Neural progenitor cell (in vitro differentiated cells): Measurements from ENCODE around the gene ZNF143. TPM values are rescaled to one million over a fixed set of nuclear protein-coding genes. Genes with fewer than 3 reads are reported as not detected.

ENCODE experiments used
- DNase-seq: peaks from one replicate; pipeline ENCODE4 v3.0.0-alpha.2; 2016; ENCODE audit warnings: low spot score
- H2AFZ ChIP-seq: fragments of 200-600 bp; sonication (generic); replicated peaks from 2 replicates; pipeline ENCODE4 v1.6.1; 2016; ENCODE audit warnings: antibody characterized with exemption
- H3F3A ChIP-seq: fragments of 200-600 bp; sonication (generic); 2 replicates; pipeline ENCODE4 v1.6.1; 2016; ENCODE audit warnings: antibody characterized with exemption, low read depth
- H3K27ac ChIP-seq: fragments of 200-600 bp; sonication (generic); 2 replicates; pipeline ENCODE4 v1.5.1; 2016; ENCODE audit warnings: mild to moderate bottlenecking
- H3K27me3 ChIP-seq: fragments of 200-600 bp; sonication (generic); 2 replicates; pipeline ENCODE4 v1.6.1; 2016; ENCODE audit warnings: mild to moderate bottlenecking, moderate library complexity
- H3K36me3 ChIP-seq: fragments of 200-600 bp; sonication (generic); 2 replicates; pipeline ENCODE4 v1.5.1; 2016
- H3K4me1 ChIP-seq: fragments of 200-600 bp; sonication (generic); 2 replicates; pipeline ENCODE4 v1.6.1; 2016; ENCODE audit warnings: mixed run types
- H3K4me2 ChIP-seq: fragments of 200-600 bp; sonication (generic); 2 replicates; pipeline ENCODE4 v1.6.1; 2016
- H3K4me3 ChIP-seq: fragments of 200-600 bp; sonication (generic); 2 replicates; pipeline ENCODE4 v1.5.1; 2016
- H3K79me2 ChIP-seq: fragments of 200-600 bp; sonication (generic); 2 replicates; pipeline ENCODE4 v1.6.1; 2016; ENCODE audit warnings: low read depth
- H3K9ac ChIP-seq: fragments of 200-600 bp; sonication (generic); 2 replicates; pipeline ENCODE4 v1.6.1; 2016
- H3K9me3 ChIP-seq: fragments of 200-600 bp; sonication (generic); 2 replicates; pipeline ENCODE4 v1.5.1; 2016; ENCODE audit warnings: low read depth
- H4K20me1 ChIP-seq: fragments of 200-600 bp; sonication (generic); 2 replicates; pipeline ENCODE4 v1.6.1; 2016; ENCODE audit warnings: low read depth
- H3K27ac Mint-ChIP-seq: 3 replicates; pipeline ENCODE4 v1.8.0; 2021; ENCODE audit warnings: mixed read lengths
- H3K27me3 Mint-ChIP-seq: 2 replicates; pipeline ENCODE4 v1.8.0; 2022; ENCODE audit warnings: low read depth, mild to moderate bottlenecking, inconsistent platforms, moderate library complexity, mixed read lengths; ENCODE audit not compliant: insufficient read depth
- H3K36me3 Mint-ChIP-seq: 3 replicates; pipeline ENCODE4 v1.8.0; 2021; ENCODE audit warnings: mixed read lengths
- H3K4me1 Mint-ChIP-seq: 3 replicates; pipeline ENCODE4 v1.8.0; 2021; ENCODE audit warnings: mixed read lengths
- H3K4me3 Mint-ChIP-seq: 3 replicates; pipeline ENCODE4 v1.8.0; 2021; ENCODE audit warnings: mild to moderate bottlenecking, moderate library complexity, mixed read lengths
- H3K9me3 Mint-ChIP-seq: 3 replicates; pipeline ENCODE4 v1.8.0; 2020; ENCODE audit warnings: mixed read lengths
- EZH2 ChIP-seq: fragments of 200-600 bp; sonication (generic); IDR thresholded peaks from 2 replicates; pipeline ENCODE4 v1.6.1; 2017; ENCODE audit warnings: antibody characterized with exemption, mild to moderate bottlenecking, moderate library complexity
- EZH2phosphoT487 ChIP-seq: fragments of 200-600 bp; sonication (generic); IDR thresholded peaks from 2 replicates; pipeline ENCODE4 v1.6.1; 2017; ENCODE audit warnings: antibody characterized with exemption
- total RNA-seq: library from RNA; depleted of rRNA; stranded (reverse); fragments of >200 nt; gene quantifications from 2 replicates; pipeline ENCODE4 v1.2.3, GENCODE V29; 2015; ENCODE audit warnings: low replicate concordance
- TF ChIP-seq, protein P1 (sequence below): fragments of 200-600 bp; sonication (generic); IDR thresholded peaks from 2 replicates; pipeline ENCODE4 v1.5.1; 2017; ENCODE audit warnings: antibody characterized with exemption, mild to moderate bottlenecking

The ZNF143 gene
- total RNA-seq, 1 donor from 2014 or later: 56.9 TPM

DNA sequence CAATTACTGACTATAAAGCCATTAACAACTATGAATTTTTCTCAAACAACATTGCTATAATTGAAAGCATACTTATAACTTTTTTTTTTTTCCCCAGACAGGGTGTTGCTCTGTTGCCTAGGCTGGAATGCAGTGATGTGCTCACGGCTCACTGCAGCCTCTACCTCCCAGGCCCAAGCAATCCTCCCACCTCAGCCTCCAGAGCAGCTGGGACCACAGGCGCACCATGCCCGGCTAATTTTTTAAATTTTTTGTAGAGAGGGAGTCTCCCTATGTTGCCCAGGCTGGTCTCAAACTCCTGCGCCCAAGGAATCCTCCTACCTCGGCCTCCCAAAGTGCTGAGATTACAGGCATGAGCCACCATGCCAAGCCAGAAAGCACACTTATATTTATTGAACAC lies 106.6 kb downstream of the ZNF143 start:
- H3K9ac ChIP-seq: no peak overlapping the region
- H3K4me3 ChIP-seq: no peak overlapping the region
- H3K4me1 ChIP-seq: peaks cover 32% of the 10 kb centered on the region
- TF ChIP-seq EZH2 (no peak), EZH2phosphoT487 (no peak)
- TF ChIP-seq, protein P1, sequence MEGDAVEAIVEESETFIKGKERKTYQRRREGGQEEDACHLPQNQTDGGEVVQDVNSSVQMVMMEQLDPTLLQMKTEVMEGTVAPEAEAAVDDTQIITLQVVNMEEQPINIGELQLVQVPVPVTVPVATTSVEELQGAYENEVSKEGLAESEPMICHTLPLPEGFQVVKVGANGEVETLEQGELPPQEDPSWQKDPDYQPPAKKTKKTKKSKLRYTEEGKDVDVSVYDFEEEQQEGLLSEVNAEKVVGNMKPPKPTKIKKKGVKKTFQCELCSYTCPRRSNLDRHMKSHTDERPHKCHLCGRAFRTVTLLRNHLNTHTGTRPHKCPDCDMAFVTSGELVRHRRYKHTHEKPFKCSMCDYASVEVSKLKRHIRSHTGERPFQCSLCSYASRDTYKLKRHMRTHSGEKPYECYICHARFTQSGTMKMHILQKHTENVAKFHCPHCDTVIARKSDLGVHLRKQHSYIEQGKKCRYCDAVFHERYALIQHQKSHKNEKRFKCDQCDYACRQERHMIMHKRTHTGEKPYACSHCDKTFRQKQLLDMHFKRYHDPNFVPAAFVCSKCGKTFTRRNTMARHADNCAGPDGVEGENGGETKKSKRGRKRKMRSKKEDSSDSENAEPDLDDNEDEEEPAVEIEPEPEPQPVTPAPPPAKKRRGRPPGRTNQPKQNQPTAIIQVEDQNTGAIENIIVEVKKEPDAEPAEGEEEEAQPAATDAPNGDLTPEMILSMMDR: no peak
- H4K20me1 ChIP-seq: no peaks in the 10 kb centered on the region
- no peaks in the 10 kb centered on the region for H3K9me3 ChIP-seq
- Mint-ChIP-seq H3K27me3 (peaks cover 6% of the 10 kb centered on the region), H3K9me3 (peaks cover 2% of the 10 kb centered on the region), H3K27ac (peak overlapping the region; percentile 99), H3K36me3 (no peaks in the 10 kb centered on the region), H3K4me1 (peaks cover 55% of the 10 kb centered on the region), H3K4me3 (peak overlapping the region; percentile 73)
- H3F3A ChIP-seq: peaks cover 48% of the 10 kb centered on the region
- no peaks in the 10 kb centered on the region for H3K79me2 ChIP-seq
- no peak for DNase-seq
- no peak overlapping the region for H2AFZ ChIP-seq
- no peaks in the 10 kb centered on the region for H3K36me3 ChIP-seq
- H3K27ac ChIP-seq: no peak overlapping the region
- peaks cover 10% of the 10 kb centered on the region for H3K27me3 ChIP-seq
- H3K4me2 ChIP-seq: no peak overlapping the region

DNA sequence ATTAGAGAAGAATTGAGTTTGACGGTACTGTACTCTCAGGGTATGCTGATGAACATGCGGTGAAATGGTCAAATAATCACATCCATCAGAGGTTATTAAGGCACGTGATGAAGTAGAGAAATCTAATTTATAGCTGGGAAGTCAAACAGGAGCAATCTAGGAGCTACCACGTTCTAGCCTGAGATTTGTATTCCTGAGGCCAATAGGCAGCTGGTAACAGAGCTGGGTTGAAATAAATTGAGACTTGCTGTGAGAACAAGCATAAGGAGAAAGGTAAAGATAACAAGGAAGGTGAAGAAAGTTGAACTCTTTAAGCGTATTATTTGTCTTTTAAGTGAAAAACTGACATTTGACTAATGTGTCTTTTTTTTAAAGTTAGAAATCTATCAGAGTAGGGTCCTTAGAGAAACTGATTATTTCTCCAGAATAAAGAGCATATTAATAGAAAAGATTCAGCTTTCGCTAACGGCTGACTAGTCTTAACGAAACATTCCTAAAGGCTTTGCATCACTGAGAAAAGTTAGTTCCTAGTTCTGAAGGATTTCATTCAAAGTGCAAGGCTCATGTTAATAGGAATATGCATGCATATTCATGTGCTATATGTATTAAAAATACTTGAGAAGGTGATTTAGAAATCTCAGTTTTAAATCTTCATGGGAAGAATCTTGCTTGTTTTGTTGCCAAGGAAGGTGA lies 107.5 kb downstream of the ZNF143 start:
- H3K4me1 ChIP-seq: peaks cover 32% of the 10 kb centered on the region
- Mint-ChIP-seq H3K4me1 (peaks cover 57% of the 10 kb centered on the region), H3K9me3 (no peaks in the 10 kb centered on the region), H3K4me3 (peak overlapping the region; percentile 78), H3K36me3 (no peaks in the 10 kb centered on the region), H3K27ac (peak overlapping the region; percentile 99), H3K27me3 (peaks cover 6% of the 10 kb centered on the region)
- H3K9me3 ChIP-seq: no peaks in the 10 kb centered on the region
- no peaks in the 10 kb centered on the region for H3K79me2 ChIP-seq
- no peak overlapping the region for H3K9ac ChIP-seq
- H3K27ac ChIP-seq: no peak overlapping the region
- DNase-seq: no peak
- peak overlapping the region; percentile 20 for H3K4me2 ChIP-seq
- peak overlapping the region; percentile 70 for H2AFZ ChIP-seq
- no peak overlapping the region for H3K4me3 ChIP-seq
- H3K36me3 ChIP-seq: no peaks in the 10 kb centered on the region
- H4K20me1 ChIP-seq: no peaks in the 10 kb centered on the region
- peaks cover 13% of the 10 kb centered on the region for H3K27me3 ChIP-seq
- TF ChIP-seq, protein P1: no peak
- no peak for TF ChIP-seq EZH2phosphoT487
- no peak for TF ChIP-seq EZH2
- H3F3A ChIP-seq: peaks cover 56% of the 10 kb centered on the region

DNA sequence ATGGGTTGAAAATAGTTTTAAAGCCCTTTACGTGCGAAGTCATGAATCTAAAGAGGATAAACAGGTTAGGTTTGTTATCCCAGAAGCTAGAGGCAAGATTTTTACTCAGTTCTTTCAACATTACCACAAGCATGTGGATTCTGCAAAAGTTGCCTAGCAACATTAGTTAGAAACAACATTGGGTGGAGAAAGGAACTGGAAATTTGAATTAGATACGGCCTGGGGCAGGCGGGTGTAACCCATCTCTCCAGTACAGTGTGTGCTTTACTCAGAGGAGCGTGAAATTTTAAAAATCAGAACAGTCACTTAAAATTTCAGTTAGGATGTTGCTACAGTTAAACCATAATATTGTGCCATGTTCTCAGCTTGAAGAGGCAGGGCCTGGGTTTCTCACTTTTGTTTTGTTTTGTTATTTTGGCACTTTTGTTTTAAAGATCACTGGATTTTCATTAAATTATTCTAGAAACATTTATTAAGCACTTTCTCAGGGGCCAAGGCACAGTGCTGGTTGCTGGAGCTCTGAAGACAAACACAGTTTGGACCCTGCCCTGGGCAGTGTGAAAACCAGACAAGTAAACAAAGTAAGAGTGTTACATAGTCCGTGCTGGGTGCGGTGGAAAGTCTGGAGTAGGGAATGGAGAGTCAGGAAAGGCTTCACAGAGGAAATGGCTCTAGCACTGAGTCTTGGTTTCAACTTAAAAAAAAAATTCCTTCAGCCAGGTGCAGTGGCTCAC lies 108.2 kb downstream of the ZNF143 start:
- H2AFZ ChIP-seq: peak overlapping the region; percentile 70
- H3K4me3 Mint-ChIP-seq: peak overlapping the region; percentile 78

More for the DNA sequence above, 108.2 kb downstream of the ZNF143 start:
- Histone ChIP-seq H3K9ac (no peak overlapping the region), H3K9me3 (no peaks in the 10 kb centered on the region), H3F3A (peaks cover 56% of the 10 kb centered on the region), H4K20me1 (no peaks in the 10 kb centered on the region), H3K4me3 (no peak overlapping the region), H3K27ac (no peak overlapping the region), H3K36me3 (no peaks in the 10 kb centered on the region), H3K79me2 (peaks cover 4% of the 10 kb centered on the region), H3K27me3 (peaks cover 13% of the 10 kb centered on the region), H3K4me2 (peak overlapping the region; percentile 20), H3K4me1 (peaks cover 32% of the 10 kb centered on the region)
- Mint-ChIP-seq H3K4me1 (peaks cover 57% of the 10 kb centered on the region), H3K27ac (peak overlapping the region; percentile 99), H3K27me3 (peaks cover 3% of the 10 kb centered on the region), H3K9me3 (no peaks in the 10 kb centered on the region), H3K36me3 (no peaks in the 10 kb centered on the region)
- TF ChIP-seq EZH2 (no peak), EZH2phosphoT487 (no peak)
- TF ChIP-seq, protein P1: no peak
- peak; percentile 14 for DNase-seq
